Posterior vena cava (tissue), 2 donors: ENCODE data around the gene NR1H3. TPM values are rescaled to one million over a fixed set of nuclear protein-coding genes. Genes with fewer than 3 reads are reported as not detected.
A peak's percentile ranks its signal among the peaks of the same experiment; 100 is the strongest.

ENCODE experiments used
- DNase-seq: peaks from one replicate; pipeline ENCODE4 v3.0.0-alpha.2; 2020; ENCODE audit warnings: low spot score
- intact Hi-C, 2 donors: fragments of 100-400 bp; cut with DNase I; formaldehyde crosslinking; loops; one replicate each; pipeline versions ENCODE4 v1.14.1 to v1.14.2; 2022 to 2023
- total RNA-seq, 2 donors: library from RNA; stranded (reverse); fragmentation: NEBNext Ultra II Directional; extraction: Animal tissue kit (Norgen Biotek cat#: 25700); gene quantifications; one replicate each; pipeline ENCODE4 v1.2.1, GENCODE V29; 2021
- donor health status: DM: yes; HTN: yes; CAD: no.
- donor health status: DM: yes; HTN: yes; CAD: no.

NR1H3 gene
- total RNA-seq, 2 donors from 2014 or later: 11.9 to 24.8 TPM

DNA sequence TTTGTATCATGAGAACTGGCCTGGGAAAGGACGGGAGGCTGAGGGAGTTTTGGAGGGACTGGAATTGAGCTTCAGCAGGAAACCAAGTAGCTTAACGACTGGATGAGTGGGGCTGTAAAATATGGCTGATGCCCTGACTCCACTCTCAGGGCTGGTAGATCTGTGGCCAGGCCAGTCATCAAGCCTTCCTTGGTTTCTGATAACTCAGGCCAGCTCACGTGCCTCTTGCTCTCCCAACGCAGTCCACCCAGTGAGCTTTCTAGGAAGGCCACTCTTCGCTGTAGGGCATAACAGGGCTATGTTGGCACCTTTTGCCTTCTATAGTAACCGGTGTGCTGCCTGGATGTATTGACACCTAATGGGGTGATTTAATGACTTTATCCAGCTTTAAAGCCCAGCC, 6.3 kb downstream of the NR1H3 start:
- intact Hi-C loops: no loop called here
- DNase-seq: no peak

DNA sequence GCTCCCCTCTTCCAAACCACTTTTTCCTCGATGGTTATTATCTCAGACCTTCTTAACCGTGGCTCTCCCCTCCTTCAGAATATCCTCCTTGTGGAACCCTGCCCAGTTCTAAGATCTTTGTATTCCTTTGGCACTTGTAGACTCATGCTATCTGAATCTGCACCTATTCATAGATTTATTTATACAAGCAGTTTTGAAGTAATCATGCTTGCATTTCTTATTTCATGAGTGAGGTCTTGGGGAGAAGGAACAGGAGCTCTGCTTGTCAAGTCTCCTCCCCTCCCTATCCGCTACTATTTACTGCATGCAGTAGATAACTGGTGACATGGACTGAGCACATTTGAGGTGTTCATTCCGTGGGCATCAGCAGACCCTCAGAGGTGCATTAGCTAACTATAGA, 6.7 kb downstream of the NR1H3 start:
- no peak for DNase-seq
- intact Hi-C loops: no loop called here

GRCh38 chr11:47267876-47268275, 10.1 kb downstream of the NR1H3 start:
- peak; percentile 63 for DNase-seq
- intact Hi-C loops: no loop called here

DNA sequence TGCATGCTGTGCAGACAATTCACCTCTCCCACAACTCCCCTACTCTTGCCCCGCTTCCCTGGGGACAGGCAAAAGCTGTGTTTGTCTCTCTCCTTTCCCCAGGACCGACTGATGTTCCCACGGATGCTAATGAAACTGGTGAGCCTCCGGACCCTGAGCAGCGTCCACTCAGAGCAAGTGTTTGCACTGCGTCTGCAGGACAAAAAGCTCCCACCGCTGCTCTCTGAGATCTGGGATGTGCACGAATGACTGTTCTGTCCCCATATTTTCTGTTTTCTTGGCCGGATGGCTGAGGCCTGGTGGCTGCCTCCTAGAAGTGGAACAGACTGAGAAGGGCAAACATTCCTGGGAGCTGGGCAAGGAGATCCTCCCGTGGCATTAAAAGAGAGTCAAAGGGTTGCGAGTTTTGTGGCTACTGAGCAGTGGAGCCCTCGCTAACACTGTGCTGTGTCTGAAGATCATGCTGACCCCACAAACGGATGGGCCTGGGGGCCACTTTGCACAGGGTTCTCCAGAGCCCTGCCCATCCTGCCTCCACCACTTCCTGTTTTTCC, 10.7 kb downstream of the NR1H3 start:
- intact Hi-C loops: no loop called here
- DNase-seq: no peak

GRCh38 chr11:47269002-47269828, 11.4 kb downstream of the NR1H3 start:
- intact Hi-C loops: no loop called here
- peak; percentile 96 for DNase-seq

- peak; percentile 95 for DNase-seq
- intact Hi-C loops: no loop called here
Observed at GRCh38 chr11:47269829-47270305, 12.1 kb downstream of the NR1H3 start, which contains the start of gene MADD. Gene MADD (plus strand): TSS chr11:47270133.

- intact Hi-C loops: no loop called here
- peak; percentile 78 for DNase-seq
Observed at GRCh38 chr11:47270331-47271271, 12.8 kb downstream of the NR1H3 start.

- peak; percentile 2 for DNase-seq
- intact Hi-C loops: no loop called here
Observed at GRCh38 chr11:47271328-47271727, 13.5 kb downstream of the NR1H3 start.

- intact Hi-C loops: no loop called here
- DNase-seq: peak; percentile 12
Observed at GRCh38 chr11:47271961-47272661, 14.3 kb downstream of the NR1H3 start.

DNA sequence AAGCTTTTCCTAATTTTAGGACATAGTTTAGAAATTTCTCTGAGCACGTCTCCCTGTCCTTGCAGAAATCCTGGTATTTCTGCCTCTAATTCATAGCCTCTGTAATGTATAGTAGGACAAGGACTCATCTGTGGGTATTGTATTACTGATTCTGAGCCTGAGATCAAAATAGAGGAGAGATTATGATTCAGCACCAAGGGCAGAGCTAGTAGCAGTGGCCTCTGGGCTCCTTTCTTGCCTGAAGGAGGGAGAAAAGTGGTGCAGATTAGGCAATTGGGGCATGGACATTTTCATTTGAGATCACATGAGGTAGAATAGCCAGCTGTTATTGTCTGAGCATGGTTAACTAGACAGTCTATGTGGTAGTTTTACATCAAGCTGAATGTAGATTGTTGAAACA, 14.9 kb downstream of the NR1H3 start:
- intact Hi-C loops: no loop called here
- no peak for DNase-seq

- DNase-seq: peak; percentile 67
- intact Hi-C loops: no loop called here
Observed at GRCh38 chr11:47274495-47275235, 16.9 kb downstream of the NR1H3 start.

GRCh38 chr11:47276923-47277322, 19.1 kb downstream of the NR1H3 start:
- DNase-seq: no peak
- intact Hi-C loops: no loop called here

- DNase-seq: peak; percentile 15
- intact Hi-C loops: no loop called here
Observed at GRCh38 chr11:47278058-47278457, 20.3 kb downstream of the NR1H3 start.

DNA sequence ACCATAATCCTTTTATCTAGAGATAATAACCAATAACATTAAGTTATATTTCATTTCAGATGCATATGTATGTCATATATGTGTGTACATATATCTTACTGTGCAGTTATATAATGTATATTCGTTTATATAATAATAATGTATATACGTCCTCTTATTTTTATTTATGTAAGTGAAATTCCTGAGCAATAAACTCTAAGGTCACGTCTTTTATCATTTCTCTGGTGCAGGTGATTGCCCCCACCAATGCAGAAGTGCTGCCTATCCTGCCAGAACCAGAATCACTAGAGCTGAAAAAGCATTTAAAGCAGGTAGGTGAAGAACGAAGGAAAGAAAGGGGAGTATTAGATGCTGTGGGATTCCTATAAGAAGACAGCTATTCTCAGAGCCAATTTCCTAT, 21.0 kb downstream of the NR1H3 start:
- intact Hi-C loops: no loop called here

GRCh38 chr11:47280099-47280498, 22.3 kb downstream of the NR1H3 start:
- no peak for DNase-seq
- intact Hi-C loops: no loop called here

More for the DNA sequence above, 21.0 kb downstream of the NR1H3 start:
- no peak for DNase-seq

GRCh38 chr11:47280860-47281259, 23.1 kb downstream of the NR1H3 start:
- DNase-seq: peak; percentile 2
- intact Hi-C loops: no loop called here

DNA sequence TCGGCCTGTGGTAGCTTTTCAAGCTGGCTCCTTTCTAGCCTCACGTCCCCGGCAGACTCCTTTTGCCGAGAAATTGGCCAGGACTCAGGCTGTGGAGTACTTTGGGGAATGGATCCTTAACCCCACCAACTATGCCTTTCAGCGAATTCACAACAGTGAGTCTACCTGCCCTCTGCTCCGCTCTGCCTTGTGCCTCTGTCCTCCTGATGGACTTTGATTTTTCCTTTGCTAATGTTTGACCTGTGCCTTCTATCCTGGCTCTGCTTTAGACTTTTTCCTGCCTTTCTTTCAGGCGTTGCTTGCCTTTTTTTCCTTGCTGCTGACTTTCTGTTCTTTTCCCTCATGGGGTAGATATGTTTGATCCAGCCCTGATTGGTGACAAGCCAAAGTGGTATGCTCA, 24.7 kb downstream of the NR1H3 start:
- peak; percentile 22 for DNase-seq

GRCh38 chr11:47284151-47284550, 26.4 kb downstream of the NR1H3 start:
- intact Hi-C loops: no loop called here
- DNase-seq: no peak

More for the DNA sequence above, 24.7 kb downstream of the NR1H3 start:
- intact Hi-C loops: no loop called here
